Keratinocyte (primary cell): Measurements from ENCODE around the gene PHF23. TPM values are rescaled to one million over a fixed set of nuclear protein-coding genes. Genes with fewer than 3 reads are reported as not detected.

Experiments
- DNase-seq: peaks from one replicate; pipeline ENCODE4 v3.0.0-alpha.2; 2011; ENCODE audit warnings: low read depth, missing footprints, low spot score
- FAIRE-seq: peaks from 2 replicates; lab custom pipeline; 2011; peaks lifted over from hg19 to GRCh38; lab: Jason Lieb, UNC
- H2AFZ ChIP-seq: 2 replicates; pipeline ENCODE4 v1.6.0; 2012; ENCODE audit warnings: low read length, control low read depth, inconsistent platforms; ENCODE audit not compliant: control insufficient read depth
- H3K27ac ChIP-seq: 2 replicates; pipeline ENCODE4 v1.5.1; 2011; ENCODE audit warnings: low read length; ENCODE audit not compliant: control insufficient read depth, insufficient read depth
- H3K27me3 ChIP-seq: 3 replicates; pipeline ENCODE4 v1.6.0; 2011; ENCODE audit warnings: low read length; ENCODE audit not compliant: control insufficient read depth, insufficient read depth; ENCODE audit errors: extremely low read depth
- H3K36me3 ChIP-seq, 2 experiments: 2 replicates in 1 of 2; 3 replicates in 1 of 2; pipeline ENCODE4 v1.5.1; 2011; ENCODE audit warnings: low read length in 2 of 2, mild to moderate bottlenecking in 1 of 2; ENCODE audit not compliant: control insufficient read depth in 2 of 2, insufficient read depth in 2 of 2; ENCODE audit errors: extremely low read depth in 1 of 2
- H3K4me1 ChIP-seq: 3 replicates; pipeline ENCODE4 v1.5.1; 2011; ENCODE audit warnings: low read length; ENCODE audit not compliant: control insufficient read depth, insufficient read depth; ENCODE audit errors: extremely low read depth
- H3K4me2 ChIP-seq: 3 replicates; pipeline ENCODE4 v1.6.0; 2011; ENCODE audit warnings: low read depth, low read length; ENCODE audit not compliant: control insufficient read depth, insufficient read depth; ENCODE audit errors: extremely low read depth
- H3K4me3 ChIP-seq, 3 experiments: fragments of 200-600 bp in 1 of 3; sonication (generic) in 1 of 3; 2 replicates in 2 of 3; 3 replicates in 1 of 3; pipeline ENCODE4 v1.5.1; 2011 to 2016; ENCODE audit warnings: low read length in 3 of 3, mild to moderate bottlenecking in 3 of 3, control low read depth in 2 of 3, inconsistent platforms in 1 of 3, low read depth in 1 of 3, mixed read lengths in 1 of 3, mixed run types in 1 of 3, moderate library complexity in 1 of 3; ENCODE audit not compliant: control insufficient read depth in 2 of 3, insufficient read depth in 2 of 3; ENCODE audit errors: extremely low read depth in 1 of 3
- H3K79me2 ChIP-seq: 2 replicates; pipeline ENCODE4 v1.6.0; 2012; ENCODE audit warnings: low read length; ENCODE audit not compliant: control insufficient read depth, insufficient read depth
- H3K9ac ChIP-seq: 3 replicates; pipeline ENCODE4 v1.6.0; 2011; ENCODE audit warnings: low read length; ENCODE audit not compliant: control insufficient read depth, insufficient read depth; ENCODE audit errors: extremely low read depth
- H3K9me1 ChIP-seq: 3 replicates; pipeline ENCODE4 v1.6.0; 2011; ENCODE audit warnings: low read length; ENCODE audit not compliant: control insufficient read depth, insufficient read depth; ENCODE audit errors: extremely low read depth
- H3K9me3 ChIP-seq: 2 replicates; pipeline ENCODE4 v1.5.1; 2012; ENCODE audit warnings: low read depth, low read length; ENCODE audit not compliant: control insufficient read depth
- H4K20me1 ChIP-seq: 3 replicates; pipeline ENCODE4 v1.6.0; 2011; ENCODE audit warnings: low read length; ENCODE audit not compliant: control insufficient read depth, insufficient read depth; ENCODE audit errors: extremely low read depth
- EZH2 ChIP-seq: IDR thresholded peaks from one replicate; pipeline ENCODE4 v1.6.1; 2012; ENCODE audit warnings: inconsistent platforms, mild to moderate bottlenecking, low read length, moderate library complexity
- dilution Hi-C: fragments of 300-500 bp; cut with MboI; formaldehyde crosslinking; loops from one replicate; pipeline ENCODE4 v1.7.0; 2020; ENCODE audit warnings: low sequenced_read_pairs; ENCODE audit not compliant: extremely low pct_ligation_motif_present
- polyA plus RNA-seq, 5 experiments: library from polyadenylated mRNA; depleted of rRNA in 3 of 5; stranded (reverse) in 3 of 5; stranded (forward) in 1 of 5; unstranded in 1 of 5; fragments of >200 nt; gene quantifications; 1 replicate in 1 of 5; 2 replicates in 3 of 5; 3 replicates in 1 of 5; pipeline versions ENCODE4 v1.2.1 to v1.2.3, GENCODE V29; 2011 to 2012; ENCODE audit warnings: missing spikeins in 2 of 5, low read depth in 1 of 5, low replicate concordance in 1 of 5
- TF ChIP-seq, protein P1 (sequence below), 3 experiments: IDR thresholded peaks in 1 of 3; conservative IDR thresholded peaks in 1 of 3; optimal IDR thresholded peaks in 1 of 3; 2 replicates in 2 of 3; 3 replicates in 1 of 3; pipeline versions ENCODE3 to v1.5.1; 2011; ENCODE audit warnings: low read length in 3 of 3, mild to moderate bottlenecking in 3 of 3, moderate library complexity in 2 of 3, control low read depth in 1 of 3, inconsistent platforms in 1 of 3; ENCODE audit not compliant: insufficient read depth in 2 of 3; ENCODE audit errors: extremely low read depth in 1 of 3

PHF23 gene
- polyA plus RNA-seq, 1 donor (not counting 4 experiments of a cell fraction or from before 2014, with no cell fraction given) = 52.8 TPM

DNA sequence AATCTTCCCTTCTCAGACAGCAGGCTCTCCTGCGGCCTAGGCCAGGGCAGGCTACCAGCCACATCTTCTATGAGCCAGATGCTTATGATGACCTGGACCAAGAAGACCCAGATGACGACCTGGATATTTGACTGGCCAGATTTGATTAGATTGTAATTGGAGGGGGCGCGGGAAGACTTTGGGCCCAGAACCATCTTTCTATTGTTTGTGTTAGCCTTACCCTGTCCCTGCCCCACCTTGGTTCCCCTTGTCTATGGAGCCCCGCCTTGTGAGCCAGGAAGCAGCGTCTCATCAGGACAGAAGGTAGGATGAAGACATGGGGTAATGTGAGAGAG is 20.3 kb upstream of the PHF23 start:
- Histone ChIP-seq H3K4me2 (peak overlapping the region; percentile 27), H3K4me3 (no peak overlapping the region), H4K20me1 (no peaks in the 10 kb centered on the region), H3K27ac (peak overlapping the region; percentile 46), H3K79me2 (peaks cover under 1% of the 10 kb centered on the region), H3K27me3 (no peaks in the 10 kb centered on the region), H2AFZ (no peak overlapping the region), H3K9ac (no peak overlapping the region), H3K36me3 (peaks cover 7 to 36% of the 10 kb centered on the region in 2 experiments), H3K4me1 (peaks cover 34% of the 10 kb centered on the region), H3K9me3 (no peaks in the 10 kb centered on the region), H3K9me1 (no peaks in the 10 kb centered on the region)
- dilution Hi-C loops = no loop called here
- TF ChIP-seq, protein P1, sequence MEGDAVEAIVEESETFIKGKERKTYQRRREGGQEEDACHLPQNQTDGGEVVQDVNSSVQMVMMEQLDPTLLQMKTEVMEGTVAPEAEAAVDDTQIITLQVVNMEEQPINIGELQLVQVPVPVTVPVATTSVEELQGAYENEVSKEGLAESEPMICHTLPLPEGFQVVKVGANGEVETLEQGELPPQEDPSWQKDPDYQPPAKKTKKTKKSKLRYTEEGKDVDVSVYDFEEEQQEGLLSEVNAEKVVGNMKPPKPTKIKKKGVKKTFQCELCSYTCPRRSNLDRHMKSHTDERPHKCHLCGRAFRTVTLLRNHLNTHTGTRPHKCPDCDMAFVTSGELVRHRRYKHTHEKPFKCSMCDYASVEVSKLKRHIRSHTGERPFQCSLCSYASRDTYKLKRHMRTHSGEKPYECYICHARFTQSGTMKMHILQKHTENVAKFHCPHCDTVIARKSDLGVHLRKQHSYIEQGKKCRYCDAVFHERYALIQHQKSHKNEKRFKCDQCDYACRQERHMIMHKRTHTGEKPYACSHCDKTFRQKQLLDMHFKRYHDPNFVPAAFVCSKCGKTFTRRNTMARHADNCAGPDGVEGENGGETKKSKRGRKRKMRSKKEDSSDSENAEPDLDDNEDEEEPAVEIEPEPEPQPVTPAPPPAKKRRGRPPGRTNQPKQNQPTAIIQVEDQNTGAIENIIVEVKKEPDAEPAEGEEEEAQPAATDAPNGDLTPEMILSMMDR (optimal IDR thresholded peaks at IDR 0.05 in 1 of 3, IDR thresholded peaks at IDR 0.05 in 1 of 3, conservative IDR thresholded peaks at IDR 0.05 in 1 of 3; ENCODE audit: extremely low read depth in 1 of 3, insufficient read depth in 2 of 3, low read length in 3 of 3) = no peak
- no peak for TF ChIP-seq EZH2
- FAIRE-seq (no peak), DNase-seq (no peak)

DNA sequence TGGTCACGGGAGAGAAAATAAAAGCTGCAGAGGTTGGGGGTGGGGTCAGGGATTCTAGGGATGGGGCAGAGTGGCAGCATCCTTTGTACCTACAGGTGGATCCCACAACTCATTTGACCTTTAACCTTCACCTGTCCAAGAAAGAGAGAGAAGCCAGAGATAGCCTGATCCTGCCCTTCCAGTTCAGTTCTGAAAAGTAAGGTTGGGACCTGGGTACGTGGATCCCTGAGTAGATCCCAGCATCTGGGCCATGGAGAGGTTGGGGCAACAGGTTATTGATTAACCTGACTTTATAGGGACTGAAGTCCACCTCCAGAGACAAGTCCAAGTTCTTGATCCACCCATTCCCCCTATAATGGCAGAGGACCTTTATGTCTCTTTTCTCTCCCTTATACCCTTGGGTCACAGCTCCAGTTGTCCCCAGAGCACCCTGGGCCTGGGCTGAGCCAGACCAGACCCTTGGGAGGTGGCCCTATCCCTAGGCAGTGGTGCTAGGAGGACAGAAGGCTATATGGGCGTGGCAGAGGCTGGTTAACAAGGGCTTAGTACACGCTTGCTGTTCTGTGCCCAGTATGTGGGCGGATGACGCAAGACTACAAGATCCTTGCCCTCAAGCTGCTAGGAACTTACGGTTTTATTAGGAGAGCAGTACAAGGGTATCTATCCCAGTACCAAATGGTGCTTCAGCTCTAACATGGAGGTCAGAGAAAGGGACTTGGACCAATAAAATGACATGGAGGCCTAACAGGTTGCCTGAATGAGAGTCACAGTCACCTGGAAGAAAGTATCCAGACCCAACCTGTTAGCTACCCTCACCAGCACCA is 19.7 kb upstream of the PHF23 start:
- peaks cover 34% of the 10 kb centered on the region for H3K4me1 ChIP-seq
- peaks cover 3% of the 10 kb centered on the region for H3K79me2 ChIP-seq
- dilution Hi-C loops = no loop called here
- H3K9ac ChIP-seq = peak overlapping the region; percentile 6
- FAIRE-seq (peak; percentile 82), DNase-seq (no peak)
- H2AFZ ChIP-seq = no peak overlapping the region
- peak overlapping the region; percentile 46 for H3K27ac ChIP-seq
- no peak overlapping the region for H3K4me3 ChIP-seq
- peaks cover 8 to 40% of the 10 kb centered on the region in 2 experiments for H3K36me3 ChIP-seq
- peak overlapping the region; percentile 27 for H3K4me2 ChIP-seq
- no peaks in the 10 kb centered on the region for H3K27me3 ChIP-seq
- H3K9me3 ChIP-seq = no peaks in the 10 kb centered on the region
- no peaks in the 10 kb centered on the region for H3K9me1 ChIP-seq
- no peaks in the 10 kb centered on the region for H4K20me1 ChIP-seq
- TF ChIP-seq, protein P1 (optimal IDR thresholded peaks at IDR 0.05 in 1 of 3, IDR thresholded peaks at IDR 0.05 in 1 of 3, conservative IDR thresholded peaks at IDR 0.05 in 1 of 3; ENCODE audit: extremely low read depth in 1 of 3, insufficient read depth in 2 of 3, low read length in 3 of 3) = no peak
